PFSK-1 (cell line): ENCODE data around the gene HOXA13.

Experiments used
- FOXP2 ChIP-seq: optimal IDR thresholded peaks from 2 replicates; pipeline ENCODE3; 2011; ENCODE audit warnings: borderline replicate concordance, control low read depth, inconsistent platforms; ENCODE audit not compliant: insufficient read depth; ENCODE audit errors: extremely low read length, extremely low read depth
- POLR2AphosphoS5 ChIP-seq: IDR thresholded peaks from 2 replicates; pipeline ENCODE4 v1.6.1; 2012; ENCODE audit warnings: low read depth, mild to moderate bottlenecking, control low read depth, low read length, moderate library complexity
- REST ChIP-seq, 2 experiments: IDR thresholded peaks; 2 replicates each; pipeline versions ENCODE4 v1.6.1 to v1.8.0; 2011 to 2012; ENCODE audit warnings: low read depth in 2 of 2, low read length in 2 of 2, control low read depth in 1 of 2, inconsistent platforms in 1 of 2, mild to moderate bottlenecking in 1 of 2, moderate library complexity in 1 of 2; ENCODE audit not compliant: insufficient read depth in 1 of 2
- SIN3A ChIP-seq: IDR thresholded peaks from 2 replicates; pipeline ENCODE4 v1.6.1; 2012; ENCODE audit warnings: mild to moderate bottlenecking, low read length, moderate library complexity, borderline replicate concordance; ENCODE audit not compliant: insufficient read depth
- TAF1 ChIP-seq: IDR thresholded peaks from 2 replicates; pipeline ENCODE4 v1.6.1; 2012; ENCODE audit warnings: low read length, control low read depth, borderline replicate concordance; ENCODE audit not compliant: insufficient read depth

HOXA13 gene

GRCh38 chr7:27183682-27184336 is 16.1 kb downstream of the HOXA13 start:
- TF ChIP-seq FOXP2 = no peak
- TF ChIP-seq SIN3A = no peak
- TF ChIP-seq REST (IDR thresholded peaks at IDR 0.05; ENCODE audit: insufficient read depth in 1 of 2, low read depth in 2 of 2, low read length in 2 of 2) = no peak
- TF ChIP-seq POLR2AphosphoS5 = no peak
- TF ChIP-seq TAF1 = no peak

- TF ChIP-seq SIN3A = no peak
- no peak for TF ChIP-seq POLR2AphosphoS5
- TF ChIP-seq REST (IDR thresholded peaks at IDR 0.05; ENCODE audit: insufficient read depth in 1 of 2, low read depth in 2 of 2, low read length in 2 of 2) = no peak
- no peak for TF ChIP-seq TAF1
- TF ChIP-seq FOXP2 = no peak
These were observed 16.8 kb downstream of the HOXA13 start for GRCh38 chr7:27182861-27183681.

GRCh38 chr7:27182285-27182841 is 17.5 kb downstream of the HOXA13 start:
- no peak for TF ChIP-seq SIN3A

- TF ChIP-seq POLR2AphosphoS5 (no peak), FOXP2 (no peak), SIN3A (no peak), REST (IDR thresholded peaks at IDR 0.05; ENCODE audit: insufficient read depth in 1 of 2, low read depth in 2 of 2, low read length in 2 of 2) (no peak), TAF1 (no peak)
These were observed 18.1 kb downstream of the HOXA13 start for GRCh38 chr7:27181795-27182275.

- TF ChIP-seq TAF1 (no peak), FOXP2 (no peak), REST (IDR thresholded peaks at IDR 0.05; ENCODE audit: insufficient read depth in 1 of 2, low read depth in 2 of 2, low read length in 2 of 2) (no peak), POLR2AphosphoS5 (no peak), SIN3A (no peak)
These were observed 19.2 kb downstream of the HOXA13 start for GRCh38 chr7:27180431-27181420.
